GM12878 (cell line): ENCODE results near the gene SPAG17. TPM values are rescaled to one million over a fixed set of nuclear protein-coding genes. Genes with fewer than 3 reads are reported as not detected.
A peak's percentile ranks its signal among the peaks of the same experiment; 100 is the strongest.

Experiments
- ATAC-seq: fragments of 200-7000 bp; cut with Tn5 transposase; 3 replicates; pipeline ENCODE4 v1.9.1; 2020; ENCODE audit warnings: mild to moderate bottlenecking, moderate library complexity
- BruUV-seq: library from RNA; stranded (reverse); fragments of 400-500 nt; replicated peaks from 2 replicates; lab custom pipeline; 2021; lab: Mats Ljungman, UMichigan
- CTCF ChIA-PET: fragments of 300-600 bp; sonication (Branson Sonifier 250); formaldehyde crosslinking; extraction: SDS; loops from one replicate; lab custom pipeline; 2021; ENCODE audit warnings: inconsistent platforms; lab: Yijun Ruan, JAX
- POLR2A ChIA-PET: fragments of 350-600 bp; formaldehyde crosslinking; extraction: SDS; loops from one replicate; lab custom pipeline; 2021; ENCODE audit warnings: inconsistent platforms; lab: Charles Lee
- RAD21 ChIA-PET: fragments of 300-600 bp; sonication (Branson Sonifier 250); formaldehyde crosslinking; loops from one replicate; lab custom pipeline; 2023; ENCODE audit warnings: antibody characterized with exemption; ENCODE audit not compliant: unreplicated experiment; lab: Charles Lee
- SMC1A ChIA-PET: fragments of 300-600 bp; sonication (Branson Sonifier 250); formaldehyde crosslinking; loops from one replicate; lab custom pipeline; 2023; ENCODE audit not compliant: unreplicated experiment, uncharacterized antibody; lab: Charles Lee
- DNase-seq: peaks from one replicate; pipeline ENCODE4 v3.0.0-alpha.2; 2011; ENCODE audit warnings: low read depth, low spot score
- FAIRE-seq: peaks from 3 replicates; lab custom pipeline; 2011; peaks lifted over from hg19 to GRCh38; lab: Jason Lieb, UNC
- H2AFZ ChIP-seq: 2 replicates; pipeline ENCODE4 v1.6.0; 2011; ENCODE audit warnings: low read depth, low read length, control low read depth; ENCODE audit not compliant: control insufficient read depth
- H3K27ac ChIP-seq: 2 replicates; pipeline ENCODE4 v1.5.1; 2011; ENCODE audit warnings: control low read depth; ENCODE audit not compliant: control insufficient read depth, insufficient read depth
- H3K27me3 ChIP-seq, 2 experiments: replicated peaks in 1 of 2; 2 replicates each; pipeline versions ENCODE4 v1.6.0 to v1.6.1; 2011; ENCODE audit warnings: low read length in 1 of 2; ENCODE audit not compliant: control insufficient read depth in 2 of 2, insufficient read depth in 2 of 2
- H3K36me3 ChIP-seq, 2 experiments: 2 replicates each; pipeline ENCODE4 v1.5.1; 2011; ENCODE audit warnings: low read length in 1 of 2; ENCODE audit not compliant: control insufficient read depth in 2 of 2, insufficient read depth in 2 of 2
- H3K4me1 ChIP-seq: 2 replicates; pipeline ENCODE4 v1.6.1; 2011; ENCODE audit warnings: mild to moderate bottlenecking, low read length, moderate library complexity, mixed read lengths; ENCODE audit not compliant: control insufficient read depth, insufficient read depth
- H3K4me2 ChIP-seq: 2 replicates; pipeline ENCODE4 v1.6.0; 2011; ENCODE audit warnings: control low read depth; ENCODE audit not compliant: control insufficient read depth, insufficient read depth
- H3K4me3 ChIP-seq: fragments of 200-600 bp; sonication (generic); 2 replicates; pipeline ENCODE4 v1.5.1; 2016
- H3K79me2 ChIP-seq: 2 replicates; pipeline ENCODE4 v1.6.0; 2011; ENCODE audit warnings: low read length; ENCODE audit not compliant: control insufficient read depth, insufficient read depth
- H3K9ac ChIP-seq: 2 replicates; pipeline ENCODE4 v1.8.0; 2011; ENCODE audit warnings: low read length, control low read depth, mixed read lengths; ENCODE audit not compliant: control insufficient read depth, insufficient read depth
- H3K9me3 ChIP-seq: replicated peaks from 3 replicates; pipeline ENCODE4 v1.5.1; 2011; ENCODE audit warnings: mild to moderate bottlenecking, low read length; ENCODE audit not compliant: control insufficient read depth, insufficient read depth
- H4K20me1 ChIP-seq: 2 replicates; pipeline ENCODE4 v1.6.0; 2011; ENCODE audit not compliant: control insufficient read depth, insufficient read depth
- CHD4 ChIP-seq: fragments of 200-600 bp; sonication (generic); IDR thresholded peaks from 2 replicates; pipeline ENCODE4 v1.6.1; 2016; ENCODE audit warnings: mild to moderate bottlenecking
- RELA ChIP-seq: fragments of 450-650 bp; IDR thresholded peaks from 2 replicates; pipeline ENCODE4 v1.8.0; 2014; ENCODE audit warnings: borderline replicate concordance; ENCODE audit not compliant: partially characterized antibody
- SIX5 ChIP-seq: IDR thresholded peaks from 2 replicates; pipeline ENCODE4 v1.6.1; 2011; ENCODE audit warnings: mild to moderate bottlenecking, low read depth, low read length, moderate library complexity; ENCODE audit not compliant: severe bottlenecking
- SMARCA5 ChIP-seq: fragments of 450-650 bp; IDR thresholded peaks from 2 replicates; pipeline ENCODE4 v1.6.1; 2017; ENCODE audit warnings: mild to moderate bottlenecking
- YBX1 ChIP-seq: fragments of 450-650 bp; IDR thresholded peaks from 2 replicates; pipeline ENCODE4 v1.6.1; 2016; ENCODE audit warnings: antibody characterized with exemption
- ZNF207 ChIP-seq: fragments of 450-650 bp; IDR thresholded peaks from 2 replicates; pipeline ENCODE4 v1.6.1; 2014; ENCODE audit warnings: antibody characterized with exemption, mild to moderate bottlenecking, borderline replicate concordance
- ZNF24 ChIP-seq: fragments of 450-650 bp; IDR thresholded peaks from 2 replicates; pipeline ENCODE4 v1.6.1; 2017; ENCODE audit warnings: antibody characterized with exemption, mild to moderate bottlenecking
- WGBS: methylation state at CpG from one replicate; pipeline ENCODE4 v1.1.6; 2016; ENCODE audit warnings: low lambda C conversion rate; ENCODE audit not compliant: insufficient replicate concordance, insufficient coverage; ENCODE audit errors: missing lambda C conversion rate; 5-methylcytosine and 5-hydroxymethylcytosine counted together
- in situ Hi-C: fragments of 300-500 bp; cut with MboI; formaldehyde crosslinking; loops from 9 replicates; pipeline ENCODE4 v1.14.3; 2018; ENCODE audit warnings: mixed read lengths
- intact Hi-C: fragments of 100-400 bp; cut with micrococcal nuclease; formaldehyde crosslinking; loops from one replicate; pipeline ENCODE4 v1.14.2; 2022; ENCODE audit not compliant: unreplicated experiment
- polyA plus RNA-seq, 11 experiments: library from polyadenylated mRNA; depleted of rRNA in 4 of 11; unstranded in 6 of 11; stranded (reverse) in 5 of 11; fragments of >200 nt; fragmentation: Nextera tagmentation in 4 of 11; fragmentation: Illumina TruSeq in 1 of 11; extraction: Ambion mirVana in 4 of 11; extraction: Trizol in 1 of 11; gene quantifications; 1 replicate in 1 of 11; 2 replicates in 10 of 11; pipeline versions ENCODE4 v1.2.1 to v1.2.3, GENCODE V29; 2011 to 2016; ENCODE audit warnings: inconsistent platforms in 2 of 11, missing spikeins in 2 of 11, low read depth in 1 of 11
- total RNA-seq, 4 experiments: library from RNA; depleted of rRNA in 3 of 4; stranded (reverse); fragments of >200 nt in 3 of 4; fragmentation: Illumina TruSeq in 1 of 4; extraction: Trizol in 1 of 4; gene quantifications; 2 replicates each; pipeline versions ENCODE4 v1.2.1 to v1.2.3, GENCODE V29; 2013 to 2021

The SPAG17 gene
- total and polyA plus RNA-seq, 10 of the 15 experiments (the other 5 are each of a cell fraction or from before 2014, with no cell fraction given), result 0.02 to 0.16 (median 0.03) TPM; not detected in 7

GRCh38 chr1:117930173-117930447, 254.9 kb downstream of the SPAG17 start:
- peaks cover 58% of the 10 kb centered on the region for H3K79me2 ChIP-seq
- H4K20me1 ChIP-seq, result no peaks in the 10 kb centered on the region; the same call in 1 of the 2 replicates
- FAIRE-seq, result no peak
- 0 out of 2 replicates have a peak, but pooled peaks cover 2% of the 10 kb centered on the region for H3K4me1 ChIP-seq
- peak overlapping the region; percentile 83 for H3K9ac ChIP-seq
- ChIA-PET POLR2A (interaction anchor here (1.1 kb wide), 1 partner anchor 20 kb away, joined by 3 read pairs; no protein-coding TSS in a partner anchor), CTCF (interaction anchor here (1.3 to 1.5 kb wide), 2 partner anchors 14 to 31 kb away, joined by 3 to 4 read pairs; no protein-coding TSS in a partner anchor), SMC1A (interaction anchor here (1.1 kb wide), 1 partner anchor 9 kb away, joined by 5 read pairs; no protein-coding TSS in a partner anchor), RAD21 (no interaction called here)
- H3K27me3 ChIP-seq, result no peaks in the 10 kb centered on the region
- no peak for TF ChIP-seq ZNF24
- TF ChIP-seq SIX5, result no peak
- TF ChIP-seq RELA, result no peak
- no peak for TF ChIP-seq ZNF207
- TF ChIP-seq SMARCA5, result no peak
- peak; percentile 36; the same call in 1 of the 2 replicates for TF ChIP-seq YBX1
- TF ChIP-seq CHD4, result no peak
- peak overlapping the region; percentile 89 for H2AFZ ChIP-seq
- TSS peak; percentile 64 for BruUV-seq
- peak overlapping the region; percentile 61 for H3K27ac ChIP-seq
- H3K36me3 ChIP-seq, result peaks cover 0 to 5% of the 10 kb centered on the region in 2 experiments; a peak in 1 of 4 replicates
- 3% methylated on average over 12 of the region's 12 CpGs for WGBS
- ATAC-seq, result peak; percentile 1; the same call in 2 of the 3 replicates
- H3K9me3 ChIP-seq, result no peaks in the 10 kb centered on the region
- in situ Hi-C loops, result no loop called here
- intact Hi-C loops, result no loop called here
- peak overlapping the region; percentile 84 for H3K4me3 ChIP-seq
- H3K4me2 ChIP-seq, result peak overlapping the region; percentile 91
- DNase-seq, result no peak
